ENCODE data around the gene ITPKA.

DNA sequence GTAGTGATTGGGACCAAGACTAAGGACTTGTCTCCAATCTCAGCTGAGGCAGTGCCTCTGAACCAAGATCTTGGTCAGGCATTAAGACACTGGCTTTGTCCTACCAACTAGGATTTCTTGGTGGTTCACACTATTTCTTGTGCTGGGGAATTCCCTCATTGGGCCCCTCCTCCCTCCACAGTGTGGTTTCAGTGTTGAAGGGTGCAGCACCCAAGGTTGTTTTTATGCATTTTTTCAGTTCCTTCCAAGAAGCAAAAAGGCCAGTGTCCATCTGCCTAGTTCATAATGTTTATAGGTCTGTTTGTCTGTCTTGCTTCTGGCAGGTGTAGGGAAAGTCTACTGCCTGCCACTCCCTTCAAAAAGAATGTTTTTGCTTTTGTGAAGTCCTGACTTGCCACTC is 10.6 kb upstream of the ITPKA start:
- TF ChIP-seq, protein P1, sequence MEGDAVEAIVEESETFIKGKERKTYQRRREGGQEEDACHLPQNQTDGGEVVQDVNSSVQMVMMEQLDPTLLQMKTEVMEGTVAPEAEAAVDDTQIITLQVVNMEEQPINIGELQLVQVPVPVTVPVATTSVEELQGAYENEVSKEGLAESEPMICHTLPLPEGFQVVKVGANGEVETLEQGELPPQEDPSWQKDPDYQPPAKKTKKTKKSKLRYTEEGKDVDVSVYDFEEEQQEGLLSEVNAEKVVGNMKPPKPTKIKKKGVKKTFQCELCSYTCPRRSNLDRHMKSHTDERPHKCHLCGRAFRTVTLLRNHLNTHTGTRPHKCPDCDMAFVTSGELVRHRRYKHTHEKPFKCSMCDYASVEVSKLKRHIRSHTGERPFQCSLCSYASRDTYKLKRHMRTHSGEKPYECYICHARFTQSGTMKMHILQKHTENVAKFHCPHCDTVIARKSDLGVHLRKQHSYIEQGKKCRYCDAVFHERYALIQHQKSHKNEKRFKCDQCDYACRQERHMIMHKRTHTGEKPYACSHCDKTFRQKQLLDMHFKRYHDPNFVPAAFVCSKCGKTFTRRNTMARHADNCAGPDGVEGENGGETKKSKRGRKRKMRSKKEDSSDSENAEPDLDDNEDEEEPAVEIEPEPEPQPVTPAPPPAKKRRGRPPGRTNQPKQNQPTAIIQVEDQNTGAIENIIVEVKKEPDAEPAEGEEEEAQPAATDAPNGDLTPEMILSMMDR (IDR thresholded peaks at IDR 0.05), result no peak
- TF ChIP-seq POLR2A (IDR thresholded peaks at IDR 0.05), result no peak
